Measurements from ENCODE around the gene AFAP1.

DNA sequence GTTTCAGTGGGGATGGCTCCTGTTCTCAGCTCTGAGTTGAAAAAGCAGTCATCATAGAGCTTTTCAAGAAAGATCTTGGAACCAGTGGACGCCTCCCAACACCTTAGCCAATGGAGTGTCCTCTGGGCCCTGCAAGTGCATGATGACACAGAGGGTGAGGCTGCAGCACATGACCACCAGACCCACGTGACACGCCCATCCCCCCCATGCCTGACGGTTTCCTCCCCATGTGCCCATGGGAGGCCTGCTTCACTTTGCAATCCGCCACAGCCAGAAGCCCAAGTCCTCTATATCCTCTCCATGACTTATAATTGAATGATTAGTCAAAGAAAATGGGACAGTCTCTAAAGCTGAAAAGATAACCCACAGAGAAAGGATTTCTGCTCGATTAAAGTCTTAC lies 187.0 kb downstream of the AFAP1 start:
- TF ChIP-seq, protein P1, sequence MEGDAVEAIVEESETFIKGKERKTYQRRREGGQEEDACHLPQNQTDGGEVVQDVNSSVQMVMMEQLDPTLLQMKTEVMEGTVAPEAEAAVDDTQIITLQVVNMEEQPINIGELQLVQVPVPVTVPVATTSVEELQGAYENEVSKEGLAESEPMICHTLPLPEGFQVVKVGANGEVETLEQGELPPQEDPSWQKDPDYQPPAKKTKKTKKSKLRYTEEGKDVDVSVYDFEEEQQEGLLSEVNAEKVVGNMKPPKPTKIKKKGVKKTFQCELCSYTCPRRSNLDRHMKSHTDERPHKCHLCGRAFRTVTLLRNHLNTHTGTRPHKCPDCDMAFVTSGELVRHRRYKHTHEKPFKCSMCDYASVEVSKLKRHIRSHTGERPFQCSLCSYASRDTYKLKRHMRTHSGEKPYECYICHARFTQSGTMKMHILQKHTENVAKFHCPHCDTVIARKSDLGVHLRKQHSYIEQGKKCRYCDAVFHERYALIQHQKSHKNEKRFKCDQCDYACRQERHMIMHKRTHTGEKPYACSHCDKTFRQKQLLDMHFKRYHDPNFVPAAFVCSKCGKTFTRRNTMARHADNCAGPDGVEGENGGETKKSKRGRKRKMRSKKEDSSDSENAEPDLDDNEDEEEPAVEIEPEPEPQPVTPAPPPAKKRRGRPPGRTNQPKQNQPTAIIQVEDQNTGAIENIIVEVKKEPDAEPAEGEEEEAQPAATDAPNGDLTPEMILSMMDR (IDR thresholded peaks at IDR 0.05) = no peak
- no peak for TF ChIP-seq POLR2A (IDR thresholded peaks at IDR 0.05)

Measured in esophagus squamous epithelium (tissue), 4 donors.